ENCODE measurements around the gene GPATCH3. TPM values are rescaled to one million over a fixed set of nuclear protein-coding genes. Genes with fewer than 3 reads are reported as not detected.
A peak's percentile ranks its signal among the peaks of the same experiment; 100 is the strongest.
"Not testable (repeated sequence)": the region's sequence is repeated elsewhere in the genome, so short reads cannot be mapped to it uniquely, and the experiment has no call there.

GPATCH3 gene
- total RNA-seq, 1 donor from 2014 or later: 12.1 TPM

- no peak overlapping the region for H3K4me3 ChIP-seq (ENCODE audit: low read depth, low read length)
- peak; percentile 91 for DNase-seq (ENCODE audit: low read depth)
- no peaks in the 10 kb centered on the region for H3K27me3 ChIP-seq (ENCODE audit: control insufficient read depth, insufficient read depth, low read length)
- H3K36me3 ChIP-seq (ENCODE audit: control insufficient read depth, insufficient read depth, low read length): peaks cover 2% of the 10 kb centered on the region
- TF ChIP-seq CTCF (IDR thresholded peaks at IDR 0.05; ENCODE audit: insufficient read depth, low read length, poor library complexity, severe bottlenecking): no peak
Observed at GRCh38 chr1:26848941-26849774, 51.1 kb downstream of the GPATCH3 start.

GRCh38 chr1:26848499-26848898, 51.8 kb downstream of the GPATCH3 start:
- no peak overlapping the region for H3K4me3 ChIP-seq (ENCODE audit: low read depth, low read length)
- DNase-seq (ENCODE audit: low read depth): no peak
- TF ChIP-seq CTCF (IDR thresholded peaks at IDR 0.05; ENCODE audit: insufficient read depth, low read length, poor library complexity, severe bottlenecking): no peak
- H3K36me3 ChIP-seq (ENCODE audit: control insufficient read depth, insufficient read depth, low read length): peaks cover 2% of the 10 kb centered on the region
- H3K27me3 ChIP-seq (ENCODE audit: control insufficient read depth, insufficient read depth, low read length): no peaks in the 10 kb centered on the region

- not testable (repeated sequence) for H3K36me3 ChIP-seq (ENCODE audit: control insufficient read depth, insufficient read depth, low read length); H3K4me3 ChIP-seq (ENCODE audit: low read depth, low read length); H3K27me3 ChIP-seq (ENCODE audit: control insufficient read depth, insufficient read depth, low read length); DNase-seq (ENCODE audit: low read depth)
Observed at GRCh38 chr1:26847826-26848225, 52.4 kb downstream of the GPATCH3 start.

GRCh38 chr1:26844424-26845196, 55.7 kb downstream of the GPATCH3 start:
- Histone ChIP-seq H3K36me3 (ENCODE audit: control insufficient read depth, insufficient read depth, low read length) (peaks cover 1% of the 10 kb centered on the region), H3K27me3 (ENCODE audit: control insufficient read depth, insufficient read depth, low read length) (no peaks in the 10 kb centered on the region), H3K4me3 (ENCODE audit: low read depth, low read length) (no peak overlapping the region)
- no peak for TF ChIP-seq CTCF (IDR thresholded peaks at IDR 0.05; ENCODE audit: insufficient read depth, low read length, poor library complexity, severe bottlenecking)
- DNase-seq (ENCODE audit: low read depth): no peak

Other genes with a start within 250 kb of the GPATCH3 start
- 43.7 and 63.1 TPM in 2 replicates for gene ARID1A, start 204.5 kb downstream of the GPATCH3 start, total RNA-seq
- gene PIGV, start 112.5 kb downstream of the GPATCH3 start, total RNA-seq: 8.5 and 11.5 TPM in 2 replicates
- gene ZDHHC18, start 73.8 kb downstream of the GPATCH3 start, total RNA-seq: 24.2 and 27.0 TPM in 2 replicates
- 85.8 and 89.0 TPM in 2 replicates for gene SFN, start 37.3 kb downstream of the GPATCH3 start, total RNA-seq
- gene GPN2, start 10.2 kb downstream of the GPATCH3 start, total RNA-seq: 9.5 and 11.0 TPM in 2 replicates
- gene NR0B2, start 13.5 kb upstream of the GPATCH3 start, total RNA-seq: not detected in 2 replicates
- gene NUDC, start 21.3 kb upstream of the GPATCH3 start, total RNA-seq: 102 and 123 TPM in 2 replicates
- 10.3 and 11.0 TPM in 2 replicates for gene KDF1, start 60.0 kb upstream of the GPATCH3 start, total RNA-seq
- gene TRNP1, start 93.2 kb upstream of the GPATCH3 start, total RNA-seq: 78.0 and 127 TPM in 2 replicates
- gene TENT5B, start 112.4 kb upstream of the GPATCH3 start, total RNA-seq: 1.9 and 2.2 TPM in 2 replicates